BJ (cell line): ENCODE measurements around the gene DSC3. TPM values are rescaled to one million over a fixed set of nuclear protein-coding genes. Genes with fewer than 3 reads are reported as not detected.

Experiments
- CTCF ChIA-PET: fragments of 350-600 bp; formaldehyde crosslinking; extraction: SDS; loops from one replicate; lab custom pipeline; 2021; ENCODE audit warnings: antibody characterized with exemption, inconsistent platforms; lab: Yijun Ruan, JAX
- POLR2A ChIA-PET: fragments of 300-600 bp; sonication (Branson Sonifier 250); formaldehyde crosslinking; extraction: SDS; loops from one replicate; lab custom pipeline; 2021; ENCODE audit warnings: antibody characterized with exemption; lab: Charles Lee
- DNase-seq: peaks from one replicate; pipeline ENCODE4 v3.0.0-alpha.2; 2011; ENCODE audit warnings: low read depth
- H3K27me3 ChIP-seq: 2 replicates; pipeline ENCODE4 v1.6.0; 2011; ENCODE audit warnings: low read length; ENCODE audit not compliant: control insufficient read depth, insufficient read depth
- H3K36me3 ChIP-seq: 2 replicates; pipeline ENCODE4 v1.5.1; 2011; ENCODE audit warnings: low read length; ENCODE audit not compliant: control insufficient read depth, insufficient read depth
- H3K4me3 ChIP-seq: 2 replicates; pipeline ENCODE4 v1.5.1; 2011; ENCODE audit warnings: low read depth, mild to moderate bottlenecking, control low read depth, low read length
- polyA plus RNA-seq: library from polyadenylated mRNA; depleted of rRNA; stranded (reverse); fragments of >200 nt; gene quantifications from 2 replicates; pipeline ENCODE4 v1.2.3, GENCODE V29; 2011; rRNA removed
- small RNA-seq: library from RNA; depleted of rRNA; stranded (forward); fragments of <200 nt; gene quantifications from one replicate; pipeline ENCODE3, GENCODE V24; 2012; ENCODE audit warnings: low replicate concordance, low read depth; ENCODE audit not compliant: insufficient read length
- TF ChIP-seq, protein P1 (sequence below): IDR thresholded peaks from 2 replicates; pipeline ENCODE4 v1.5.1; 2011; ENCODE audit warnings: low read depth, mild to moderate bottlenecking, control low read depth, inconsistent platforms, low read length, moderate library complexity; ENCODE audit not compliant: insufficient read depth

The DSC3 gene
- polyA plus RNA-seq, 1 experiment, result not detected

DNA sequence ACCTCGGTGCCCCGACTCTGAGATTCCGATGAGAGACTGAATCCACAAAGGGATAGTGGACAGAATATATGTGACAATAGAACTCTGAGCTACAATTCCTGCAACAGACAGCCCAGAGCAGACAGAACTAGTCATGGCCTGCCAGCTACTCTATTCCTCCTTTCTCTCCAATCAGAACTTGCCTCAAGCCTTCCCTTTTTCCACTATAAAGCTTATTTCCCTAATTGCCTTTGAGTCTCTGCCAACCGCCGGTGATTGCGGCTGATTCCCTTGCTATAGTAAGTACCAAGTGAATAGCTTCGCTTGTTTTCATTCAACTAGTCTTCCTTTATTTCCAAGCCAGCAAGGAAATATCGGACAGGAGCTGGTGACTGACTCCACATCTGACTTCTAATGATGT is 96.8 kb downstream of the DSC3 start:
- no peak for DNase-seq
- POLR2A ChIA-PET, result no interaction called here
- TF ChIP-seq, protein P1, sequence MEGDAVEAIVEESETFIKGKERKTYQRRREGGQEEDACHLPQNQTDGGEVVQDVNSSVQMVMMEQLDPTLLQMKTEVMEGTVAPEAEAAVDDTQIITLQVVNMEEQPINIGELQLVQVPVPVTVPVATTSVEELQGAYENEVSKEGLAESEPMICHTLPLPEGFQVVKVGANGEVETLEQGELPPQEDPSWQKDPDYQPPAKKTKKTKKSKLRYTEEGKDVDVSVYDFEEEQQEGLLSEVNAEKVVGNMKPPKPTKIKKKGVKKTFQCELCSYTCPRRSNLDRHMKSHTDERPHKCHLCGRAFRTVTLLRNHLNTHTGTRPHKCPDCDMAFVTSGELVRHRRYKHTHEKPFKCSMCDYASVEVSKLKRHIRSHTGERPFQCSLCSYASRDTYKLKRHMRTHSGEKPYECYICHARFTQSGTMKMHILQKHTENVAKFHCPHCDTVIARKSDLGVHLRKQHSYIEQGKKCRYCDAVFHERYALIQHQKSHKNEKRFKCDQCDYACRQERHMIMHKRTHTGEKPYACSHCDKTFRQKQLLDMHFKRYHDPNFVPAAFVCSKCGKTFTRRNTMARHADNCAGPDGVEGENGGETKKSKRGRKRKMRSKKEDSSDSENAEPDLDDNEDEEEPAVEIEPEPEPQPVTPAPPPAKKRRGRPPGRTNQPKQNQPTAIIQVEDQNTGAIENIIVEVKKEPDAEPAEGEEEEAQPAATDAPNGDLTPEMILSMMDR, result no peak
- no peak overlapping the region for H3K4me3 ChIP-seq
- H3K36me3 ChIP-seq, result no peaks in the 10 kb centered on the region
- no peaks in the 10 kb centered on the region for H3K27me3 ChIP-seq
- CTCF ChIA-PET, result no interaction called here

DNA sequence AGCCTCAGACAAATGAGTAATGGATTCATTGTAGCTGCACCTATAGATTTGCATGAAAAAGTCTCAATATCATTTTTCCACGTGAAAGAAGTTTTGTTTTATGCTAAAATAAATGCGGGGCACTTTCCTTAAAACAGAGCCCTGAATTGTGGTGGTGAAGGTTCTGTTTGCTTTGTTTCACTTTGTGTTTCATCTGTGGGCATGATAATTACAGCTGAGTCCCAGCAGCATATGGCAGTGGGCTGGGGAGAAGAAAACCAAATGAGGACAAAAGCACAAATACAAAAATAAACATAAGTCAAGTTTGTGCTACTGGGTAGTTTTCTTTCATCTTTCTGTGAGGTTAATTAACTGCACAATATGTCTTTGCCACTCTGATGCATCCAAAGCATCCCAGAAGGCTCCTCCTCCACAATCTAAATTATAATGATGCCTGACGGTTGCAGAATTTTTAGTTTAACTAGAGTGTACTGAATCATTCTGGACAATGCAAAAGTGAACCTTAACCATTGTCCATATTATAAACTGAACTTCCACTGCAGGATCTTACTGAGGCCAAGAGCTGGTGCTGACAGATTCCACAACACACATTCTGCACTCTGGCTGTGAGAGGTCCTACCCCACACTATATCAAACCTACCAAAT is 97.6 kb downstream of the DSC3 start:
- POLR2A ChIA-PET, result no interaction called here

DNA sequence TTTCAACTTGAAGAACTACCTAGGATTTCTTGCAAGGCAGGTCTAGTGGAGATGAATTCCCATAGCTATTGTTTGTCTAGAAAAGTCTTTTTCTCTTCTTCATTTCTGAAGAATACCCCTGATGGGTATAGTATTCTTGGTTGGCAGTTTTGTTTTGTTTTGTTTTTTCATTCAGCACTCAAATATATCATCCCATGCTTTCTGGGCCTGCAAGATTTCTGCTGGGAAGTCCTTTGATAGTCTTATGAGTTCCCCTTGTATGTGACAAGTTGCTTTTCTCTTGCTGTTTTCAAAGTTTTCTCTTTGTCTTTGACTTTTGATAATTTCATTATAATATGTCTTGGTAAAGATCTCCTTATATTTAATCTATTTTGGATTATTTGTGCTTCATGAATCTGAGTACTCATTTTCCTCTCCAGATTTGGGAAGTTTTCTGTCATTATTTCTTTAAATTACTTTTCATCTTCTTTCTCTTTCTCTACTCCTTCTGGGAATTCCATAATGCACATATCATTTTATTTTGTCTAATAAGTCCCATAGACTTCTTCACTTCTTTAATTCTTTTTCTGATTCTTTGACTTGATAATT is 101.5 kb downstream of the DSC3 start:
- Histone ChIP-seq H3K4me3 (no peak overlapping the region), H3K36me3 (no peaks in the 10 kb centered on the region), H3K27me3 (no peaks in the 10 kb centered on the region)
- TF ChIP-seq, protein P1, result no peak
- CTCF ChIA-PET, result interaction anchor here (0.6 kb wide), 1 partner anchor 13 kb away, joined by 3 read pairs; no protein-coding TSS in a partner anchor
- POLR2A ChIA-PET, result no interaction called here
- DNase-seq, result no peak

More for the DNA sequence above, 97.6 kb downstream of the DSC3 start:
- TF ChIP-seq, protein P1, result no peak
- DNase-seq, result no peak
- H3K27me3 ChIP-seq, result no peaks in the 10 kb centered on the region
- no peaks in the 10 kb centered on the region for H3K36me3 ChIP-seq
- CTCF ChIA-PET, result no interaction called here
- H3K4me3 ChIP-seq, result no peak overlapping the region

Small RNA genes within 50 kb of the gene (small RNA-seq; reads per million reads assigned to genes)
- not detected for gene RNU6-857P

Other genes with a start within 250 kb of the DSC3 start
- gene DSC2, start 59.7 kb upstream of the DSC3 start, polyA plus RNA-seq, result not detected in 2 replicates
- not detected in 2 replicates for gene DSC1, start 120.1 kb upstream of the DSC3 start, polyA plus RNA-seq